HepG2 (cell line): ENCODE data around the gene PCTP. TPM values are rescaled to one million over a fixed set of nuclear protein-coding genes. Genes with fewer than 3 reads are reported as not detected.

Source experiments
- ARID3A ChIP-seq: IDR thresholded peaks from 2 replicates; pipeline ENCODE4 v1.6.1; 2012; ENCODE audit warnings: low read depth, low read length, improper control_type of control experiment
- CBX5 ChIP-seq: sonication (generic); formaldehyde crosslinking; IDR thresholded peaks from 2 replicates; pipeline ENCODE4 v1.4.0; 2020; ENCODE audit warnings: missing genetic modification reagents, borderline replicate concordance
- CHD2 ChIP-seq: IDR thresholded peaks from 2 replicates; pipeline ENCODE4 v1.6.1; 2011; ENCODE audit warnings: low read depth, low read length, improper control_type of control experiment
- GABPA ChIP-seq, 2 experiments: IDR thresholded peaks; 2 replicates each; pipeline ENCODE4 v1.6.1; 2011 to 2016; ENCODE audit warnings: low read depth in 2 of 2, low read length in 1 of 2, missing biosample characterization in 1 of 2, missing genetic modification characterization in 1 of 2
- GATAD1 ChIP-seq: IDR thresholded peaks from 2 replicates; pipeline ENCODE4 v1.6.1; 2016; ENCODE audit warnings: missing genetic modification reagents, missing compliant biosample characterization
- HNRNPL ChIP-seq: fragments of 200-400 bp; formaldehyde crosslinking; IDR thresholded peaks from 2 replicates; pipeline ENCODE4 v1.6.1; 2017; ENCODE audit warnings: mild to moderate bottlenecking, low read depth, low read length
- KDM6A ChIP-seq: IDR thresholded peaks from 2 replicates; pipeline ENCODE4 v1.6.1; 2016; ENCODE audit warnings: low read depth
- MED13 ChIP-seq: sonication (generic); formaldehyde crosslinking; IDR thresholded peaks from 2 replicates; pipeline ENCODE4 v1.5.0; 2020; ENCODE audit warnings: missing genetic modification reagents
- NCOA1 ChIP-seq: sonication (generic); formaldehyde crosslinking; IDR thresholded peaks from 2 replicates; pipeline ENCODE4 v1.9.0; 2021; ENCODE audit warnings: missing genetic modification reagents
- PHB2 ChIP-seq: fragments of 450-650 bp; IDR thresholded peaks from 2 replicates; pipeline ENCODE4 v1.6.1; 2018; ENCODE audit not compliant: partially characterized antibody
- POGK ChIP-seq: sonication (generic); formaldehyde crosslinking; conservative IDR thresholded peaks from 2 replicates; pipeline ENCODE4 v1.8.0; 2022; ENCODE audit warnings: mild to moderate bottlenecking, moderate library complexity, missing genetic modification reagents
- RARG ChIP-seq: sonication (generic); formaldehyde crosslinking; IDR thresholded peaks from 2 replicates; pipeline ENCODE4 v1.4.0; 2020; ENCODE audit warnings: low read depth, mild to moderate bottlenecking, missing genetic modification reagents
- REL ChIP-seq: sonication (generic); formaldehyde crosslinking; conservative IDR thresholded peaks from 2 replicates; pipeline ENCODE4 v1.8.0; 2022; ENCODE audit warnings: mild to moderate bottlenecking, missing genetic modification reagents, moderate library complexity
- RNF219 ChIP-seq: sonication (generic); formaldehyde crosslinking; IDR thresholded peaks from 2 replicates; pipeline ENCODE4 v1.5.0; 2020; ENCODE audit warnings: mild to moderate bottlenecking, missing genetic modification reagents
- THAP11 ChIP-seq: IDR thresholded peaks from 2 replicates; pipeline ENCODE4 v1.6.1; 2016; ENCODE audit warnings: missing biosample characterization, missing genetic modification reagents
- THAP9 ChIP-seq: sonication (generic); formaldehyde crosslinking; IDR thresholded peaks from 2 replicates; pipeline ENCODE4; 2020; ENCODE audit warnings: missing genetic modification reagents, mild to moderate bottlenecking, borderline replicate concordance
- U2AF1 ChIP-seq: fragments of 200-400 bp; formaldehyde crosslinking; optimal IDR thresholded peaks from 2 replicates; pipeline ENCODE3; 2017; ENCODE audit warnings: mild to moderate bottlenecking, low read depth, low read length
- ZNF280B ChIP-seq: sonication (generic); formaldehyde crosslinking; IDR thresholded peaks from 2 replicates; pipeline ENCODE4 v1.5.0; 2020; ENCODE audit warnings: missing genetic modification reagents, mild to moderate bottlenecking, borderline replicate concordance
- ZNF329 ChIP-seq: sonication (generic); formaldehyde crosslinking; IDR thresholded peaks from 2 replicates; pipeline ENCODE4 v1.9.0; 2021; ENCODE audit warnings: low read depth, mild to moderate bottlenecking, missing genetic modification reagents
- ZNF335 ChIP-seq: sonication (generic); formaldehyde crosslinking; IDR thresholded peaks from 2 replicates; pipeline ENCODE4 v1.4.0; 2020; ENCODE audit warnings: missing genetic modification reagents
- polyA plus RNA-seq, 8 experiments: library from polyadenylated mRNA; depleted of rRNA in 3 of 8; stranded (reverse) in 7 of 8; unstranded in 1 of 8; fragments of >200 nt; fragmentation: Illumina TruSeq in 4 of 8; extraction: Trizol in 4 of 8; gene quantifications; 2 replicates each; pipeline versions ENCODE4 v1.2.1 to v1.2.3, GENCODE V29; 2011 to 2016; ENCODE audit warnings: low read depth in 4 of 8, missing spikeins in 1 of 8, mixed read lengths in 1 of 8; ENCODE audit not compliant: insufficient read depth in 1 of 8
- total RNA-seq, 5 experiments: library from RNA; depleted of rRNA; stranded (reverse); fragments of >200 nt; fragmentation: Illumina TruSeq; extraction: Trizol; gene quantifications; 2 replicates each; pipeline ENCODE4 v1.2.3, GENCODE V29; 2016; ENCODE audit warnings: low read depth in 1 of 5

Gene PCTP
- total and polyA plus RNA-seq, 2 of the 13 experiments (the other 11 are each of a cell fraction or from before 2014, with no cell fraction given), result 37.1 to 50.7 TPM

GRCh38 chr17:55762086-55762858 lies 11.4 kb downstream of the PCTP start (continued):
- no peak for TF ChIP-seq GABPA (IDR thresholded peaks at IDR 0.05; ENCODE audit: low read depth, low read length)
- no peak for TF ChIP-seq GABPA (CRISPR knock-in tag; IDR thresholded peaks at IDR 0.05; ENCODE audit: low read depth)
- no peak for TF ChIP-seq THAP11 (CRISPR knock-in tag)
- TF ChIP-seq KDM6A, result peak; percentile 83
- TF ChIP-seq CHD2, result no peak
- no peak for TF ChIP-seq THAP9
- TF ChIP-seq GATAD1, result no peak
- no peak for TF ChIP-seq RNF219 (CRISPR knock-in tag)
- no peak for TF ChIP-seq RARG (CRISPR knock-in tag)
- TF ChIP-seq ZNF329 (CRISPR knock-in tag), result no peak
- TF ChIP-seq U2AF1, result no peak
- TF ChIP-seq PHB2, result no peak
- no peak for TF ChIP-seq POGK
- TF ChIP-seq ARID3A, result no peak; the same call in 1 of the 2 replicates
- no peak for TF ChIP-seq CBX5 (CRISPR knock-in tag)
- TF ChIP-seq HNRNPL, result no peak
- no peak for TF ChIP-seq REL (CRISPR knock-in tag)
- no peak for TF ChIP-seq MED13 (CRISPR knock-in tag)
- no peak for TF ChIP-seq NCOA1
- TF ChIP-seq ZNF335 (CRISPR knock-in tag), result no peak
- TF ChIP-seq ZNF280B, result no peak
